WERI-Rb-1 (cell line): Measurements from ENCODE around the gene EYS.
"Not testable (repeated sequence)": the region's sequence is repeated elsewhere in the genome, so short reads cannot be mapped to it uniquely, and the experiment has no call there.

Experiments used
- DNase-seq: peaks from one replicate; pipeline ENCODE4 v3.0.0-alpha.2; 2020
- H3K27ac ChIP-seq: fragments of 250-450 bp; sonication (Bioruptor Pico); 2 replicates; pipeline ENCODE4 v1.5.1; 2020; ENCODE audit warnings: mild to moderate bottlenecking, moderate library complexity
- H3K27me3 ChIP-seq: fragments of 250-450 bp; sonication (Bioruptor Pico); 2 replicates; pipeline ENCODE4 v1.5.1; 2021; ENCODE audit warnings: mild to moderate bottlenecking, low read depth, moderate library complexity; ENCODE audit not compliant: insufficient read depth, severe bottlenecking
- H3K36me3 ChIP-seq: fragments of 250-450 bp; sonication (Bioruptor Pico); 2 replicates; pipeline ENCODE4 v1.5.1; 2020; ENCODE audit warnings: mild to moderate bottlenecking, moderate library complexity
- H3K4me3 ChIP-seq: 2 replicates; pipeline ENCODE4 v1.5.1; 2011; ENCODE audit warnings: low read depth, mild to moderate bottlenecking, control low read depth, low read length
- H3K9me3 ChIP-seq: fragments of 250-450 bp; sonication (Bioruptor Pico); 2 replicates; pipeline ENCODE4 v1.5.1; 2021; ENCODE audit warnings: mild to moderate bottlenecking, moderate library complexity; ENCODE audit not compliant: severe bottlenecking
- TF ChIP-seq, protein P1 (sequence below): IDR thresholded peaks from 2 replicates; pipeline ENCODE4 v1.5.1; 2011; ENCODE audit warnings: low read depth, mild to moderate bottlenecking, control low read depth, inconsistent platforms, low read length

EYS gene

DNA sequence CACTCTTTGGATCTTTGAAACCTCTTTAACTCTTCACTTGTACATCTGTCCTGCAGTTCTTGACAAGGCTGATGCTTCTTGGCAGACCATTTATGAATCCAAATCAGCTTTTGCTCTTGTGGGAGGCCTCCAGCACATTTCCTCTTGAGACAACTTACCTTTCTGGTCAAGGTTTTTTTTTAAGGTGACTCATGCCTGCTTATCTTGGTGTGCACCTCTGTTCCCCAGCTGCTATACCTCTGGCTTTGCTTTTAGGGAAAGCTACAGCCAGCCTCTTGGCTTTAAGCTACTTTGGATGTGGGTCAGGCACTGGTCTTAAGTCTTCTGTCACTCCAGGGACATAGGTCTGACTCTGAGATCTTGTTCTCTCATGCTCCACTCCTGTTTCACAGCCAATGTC lies 1965.0 kb downstream of the EYS start:
- Histone ChIP-seq H3K36me3 (no peaks in the 10 kb centered on the region), H3K27me3 (no peaks in the 10 kb centered on the region), H3K4me3 (no peak overlapping the region), H3K9me3 (no peaks in the 10 kb centered on the region), H3K27ac (no peak overlapping the region)
- TF ChIP-seq, protein P1, sequence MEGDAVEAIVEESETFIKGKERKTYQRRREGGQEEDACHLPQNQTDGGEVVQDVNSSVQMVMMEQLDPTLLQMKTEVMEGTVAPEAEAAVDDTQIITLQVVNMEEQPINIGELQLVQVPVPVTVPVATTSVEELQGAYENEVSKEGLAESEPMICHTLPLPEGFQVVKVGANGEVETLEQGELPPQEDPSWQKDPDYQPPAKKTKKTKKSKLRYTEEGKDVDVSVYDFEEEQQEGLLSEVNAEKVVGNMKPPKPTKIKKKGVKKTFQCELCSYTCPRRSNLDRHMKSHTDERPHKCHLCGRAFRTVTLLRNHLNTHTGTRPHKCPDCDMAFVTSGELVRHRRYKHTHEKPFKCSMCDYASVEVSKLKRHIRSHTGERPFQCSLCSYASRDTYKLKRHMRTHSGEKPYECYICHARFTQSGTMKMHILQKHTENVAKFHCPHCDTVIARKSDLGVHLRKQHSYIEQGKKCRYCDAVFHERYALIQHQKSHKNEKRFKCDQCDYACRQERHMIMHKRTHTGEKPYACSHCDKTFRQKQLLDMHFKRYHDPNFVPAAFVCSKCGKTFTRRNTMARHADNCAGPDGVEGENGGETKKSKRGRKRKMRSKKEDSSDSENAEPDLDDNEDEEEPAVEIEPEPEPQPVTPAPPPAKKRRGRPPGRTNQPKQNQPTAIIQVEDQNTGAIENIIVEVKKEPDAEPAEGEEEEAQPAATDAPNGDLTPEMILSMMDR: no peak
- DNase-seq: no peak

DNA sequence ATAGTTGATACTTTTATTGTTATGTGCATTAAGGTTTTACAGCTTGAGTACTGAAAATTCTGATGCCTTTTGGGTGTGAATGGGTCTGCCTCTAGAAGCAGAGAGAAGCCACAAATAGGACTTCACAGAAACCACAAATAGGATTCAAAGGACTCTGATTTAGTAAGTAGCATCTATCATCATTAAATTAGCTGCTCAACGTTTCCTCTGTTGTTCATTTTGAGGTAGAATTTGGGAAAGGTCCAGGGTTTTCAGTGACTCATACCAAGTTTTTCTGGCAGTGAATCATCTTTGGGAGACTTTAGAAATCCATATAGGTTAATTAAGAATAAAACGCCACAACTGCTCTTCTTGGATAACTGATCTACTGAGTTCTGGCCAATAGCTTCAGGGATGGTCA lies 1966.3 kb downstream of the EYS start:
- no peaks in the 10 kb centered on the region for H3K36me3 ChIP-seq
- TF ChIP-seq, protein P1: no peak
- no peaks in the 10 kb centered on the region for H3K9me3 ChIP-seq
- H3K27me3 ChIP-seq: no peaks in the 10 kb centered on the region
- no peak overlapping the region for H3K27ac ChIP-seq
- H3K4me3 ChIP-seq: no peak overlapping the region
- DNase-seq: no peak

DNA sequence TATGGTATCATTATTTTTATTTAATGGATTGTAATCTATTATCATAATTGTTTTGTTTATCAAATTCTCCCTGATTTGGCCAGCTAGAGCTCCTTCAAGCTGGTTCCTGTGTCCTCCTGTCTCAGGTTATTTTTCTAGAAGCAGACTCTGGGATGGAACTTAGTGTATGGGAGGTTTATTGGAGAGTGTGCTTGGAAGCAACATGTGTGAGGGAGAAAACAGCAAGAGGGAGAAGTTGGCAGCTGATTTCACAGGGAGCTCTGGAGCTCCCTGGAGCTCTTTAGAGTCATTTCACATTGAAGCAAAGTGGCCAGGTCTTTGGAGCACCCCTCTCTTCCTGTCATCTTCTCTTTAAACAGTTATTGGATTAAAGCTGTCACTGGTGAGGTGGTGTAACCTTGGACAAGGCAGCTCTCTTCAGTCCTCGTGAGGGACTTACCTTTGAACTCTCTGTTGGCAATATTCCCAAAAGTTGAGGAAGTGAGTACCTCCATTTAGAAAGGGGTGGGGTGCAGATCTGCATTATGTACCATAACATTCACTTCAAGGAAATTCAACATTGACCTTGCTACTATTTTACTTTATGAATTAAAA lies 1967.8 kb downstream of the EYS start:
- Histone ChIP-seq H3K27me3 (no peaks in the 10 kb centered on the region), H3K36me3 (no peaks in the 10 kb centered on the region), H3K9me3 (no peaks in the 10 kb centered on the region), H3K27ac (no peak overlapping the region), H3K4me3 (no peak overlapping the region)
- no peak for DNase-seq
- TF ChIP-seq, protein P1: no peak

DNA sequence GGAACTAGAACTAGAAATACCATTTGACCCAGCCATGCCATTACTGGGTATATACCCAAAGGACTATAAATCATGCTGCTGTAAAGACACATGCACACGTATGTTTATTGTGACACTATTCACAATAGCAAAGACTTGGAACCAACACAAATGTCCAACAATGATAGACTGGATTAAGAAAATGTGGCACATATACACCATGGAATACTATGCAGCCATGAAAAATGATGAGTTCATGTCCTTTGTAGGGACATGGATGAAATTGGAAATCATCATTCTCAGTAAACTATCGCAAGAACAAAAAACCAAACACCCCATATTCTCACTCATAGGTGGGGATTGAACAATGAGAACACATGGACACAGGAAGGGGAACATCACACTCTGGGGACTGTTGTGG lies 1968.8 kb downstream of the EYS start:
- H3K27ac ChIP-seq, H3K9me3 ChIP-seq, H3K4me3 ChIP-seq, H3K36me3 ChIP-seq, H3K27me3 ChIP-seq, DNase-seq: not testable (repeated sequence)

DNA sequence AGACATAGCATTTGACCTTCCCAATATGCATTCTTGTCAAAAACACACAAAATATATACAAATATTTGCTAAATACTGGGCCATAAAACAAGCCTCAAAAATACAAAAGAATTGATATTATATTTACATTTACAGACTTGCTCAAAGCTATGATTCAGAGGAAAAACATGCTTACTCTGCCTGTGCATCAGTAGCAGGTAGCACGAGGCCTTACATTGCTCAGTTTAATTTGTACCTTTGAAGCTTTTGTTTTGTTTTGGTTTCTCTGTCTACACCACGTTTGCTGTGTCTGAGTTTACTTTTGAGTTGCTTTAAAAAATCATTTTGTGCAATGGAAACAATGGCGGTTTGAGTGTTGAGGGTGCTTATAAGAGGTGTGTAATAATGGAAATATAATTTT lies 1972.1 kb downstream of the EYS start:
- DNase-seq: no peak
- TF ChIP-seq, protein P1: no peak
- H3K27ac ChIP-seq: no peak overlapping the region
- H3K27me3 ChIP-seq: no peaks in the 10 kb centered on the region
- no peak overlapping the region for H3K4me3 ChIP-seq
- no peaks in the 10 kb centered on the region for H3K36me3 ChIP-seq
- no peaks in the 10 kb centered on the region for H3K9me3 ChIP-seq

DNA sequence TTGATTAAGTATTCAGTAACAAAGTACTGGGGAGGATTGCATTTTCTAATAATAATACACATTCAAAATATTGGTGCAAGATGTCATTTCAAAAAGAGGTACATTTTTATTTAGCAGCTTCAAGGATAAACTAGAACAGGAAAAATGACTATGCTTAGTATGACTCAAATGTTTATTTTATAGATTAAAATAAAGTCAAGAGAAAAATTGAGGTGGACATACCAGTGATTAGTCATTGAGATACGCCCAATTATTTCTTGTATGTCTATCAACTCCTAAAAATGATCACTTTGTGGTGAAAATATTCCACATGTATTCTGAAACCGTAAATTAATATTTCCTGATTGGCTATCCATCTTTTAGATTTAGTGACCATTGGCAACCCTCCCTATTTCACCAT lies 1974.7 kb downstream of the EYS start:
- H3K27ac ChIP-seq: no peak overlapping the region
- TF ChIP-seq, protein P1: no peak
- no peaks in the 10 kb centered on the region for H3K36me3 ChIP-seq
- H3K27me3 ChIP-seq: no peaks in the 10 kb centered on the region
- no peak for DNase-seq
- no peak overlapping the region for H3K4me3 ChIP-seq
- H3K9me3 ChIP-seq: no peaks in the 10 kb centered on the region
